Activated gamma-delta T cell treated with Interleukin-2 at 50 U/mL for 16 hours (primary cell): ENCODE results near the gene CHCHD3.
"Not testable (repeated sequence)": the region's sequence is repeated elsewhere in the genome, so short reads cannot be mapped to it uniquely, and the experiment has no call there.

Experiments used
- DNase-seq: peaks from one replicate; pipeline ENCODE4 v3.0.0-alpha.2; 2020

The CHCHD3 gene

DNA sequence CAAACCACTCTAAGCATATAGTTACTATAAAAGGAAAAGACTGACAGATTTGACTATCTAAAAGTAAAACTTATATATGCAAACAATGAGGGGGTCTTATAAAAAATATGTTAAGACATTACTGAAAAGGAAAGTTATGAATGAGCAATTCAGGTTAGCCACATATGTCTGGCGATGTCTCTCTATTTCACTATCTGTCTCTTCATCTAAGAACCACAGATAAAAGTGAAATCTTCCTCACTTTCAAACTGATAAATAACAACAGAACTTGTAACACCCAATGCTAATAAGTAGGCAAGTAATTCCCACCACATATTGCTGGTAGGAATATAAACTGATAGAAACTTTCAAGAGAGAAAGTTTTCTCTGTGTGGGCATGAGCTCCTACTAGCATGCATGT, 138.2 kb downstream of the CHCHD3 start:
- DNase-seq, result no peak

DNA sequence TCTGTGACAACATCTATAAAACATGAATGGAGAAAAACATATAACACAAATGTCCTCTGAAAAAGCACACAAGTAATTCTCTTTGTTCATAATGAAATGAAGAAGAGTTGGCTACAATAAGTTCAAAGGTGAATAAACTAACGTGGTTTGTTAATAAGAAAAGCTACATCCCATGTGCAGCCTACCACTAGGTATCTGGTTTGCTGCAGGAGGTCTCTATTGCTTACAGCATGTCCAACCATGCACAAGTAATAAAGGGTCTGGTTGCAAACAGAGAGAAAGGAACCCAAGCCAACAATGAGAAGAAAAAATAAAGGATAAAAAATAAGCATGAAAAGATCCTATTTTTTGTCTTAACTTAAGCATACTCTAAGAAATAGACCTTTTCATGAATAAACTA, 139.2 kb downstream of the CHCHD3 start:
- DNase-seq, result no peak

DNA sequence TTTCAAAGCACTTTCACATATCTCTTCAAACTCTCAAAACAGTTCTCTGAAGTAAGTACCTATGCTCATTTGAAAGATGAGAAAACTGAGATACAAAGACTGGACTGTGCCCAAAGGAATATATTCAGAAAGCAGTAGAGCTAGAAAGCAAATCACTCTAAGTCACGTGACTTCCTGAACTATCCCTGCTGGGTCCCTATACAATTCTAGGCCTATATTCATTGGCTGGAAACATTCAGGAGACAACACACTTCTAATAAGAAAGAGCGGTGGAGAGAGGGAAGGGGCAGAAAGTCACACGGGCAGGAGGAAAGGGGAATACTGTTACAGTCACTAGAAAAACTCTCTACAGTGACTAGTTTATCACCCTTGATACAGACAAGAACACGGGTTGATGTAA, 140.0 kb downstream of the CHCHD3 start:
- no peak for DNase-seq

DNA sequence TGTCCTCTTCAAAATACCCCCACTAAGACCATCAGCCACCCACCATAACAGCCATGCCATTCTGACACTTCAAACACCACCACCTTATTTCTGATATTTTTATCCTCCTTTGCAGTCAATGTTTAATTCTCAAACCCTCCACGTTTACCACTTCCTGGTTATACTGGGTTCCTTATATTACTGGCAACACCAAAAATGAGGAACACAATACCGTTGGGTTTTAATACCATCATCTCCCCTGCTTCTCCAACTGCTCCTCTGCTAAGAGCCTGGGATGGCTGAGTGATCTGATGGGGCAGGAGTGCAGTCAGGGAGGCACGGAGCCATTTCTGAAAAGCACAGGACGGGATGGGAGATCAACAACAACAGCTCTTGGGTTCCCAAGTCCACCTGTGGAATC, 140.5 kb downstream of the CHCHD3 start:
- no peak for DNase-seq

DNA sequence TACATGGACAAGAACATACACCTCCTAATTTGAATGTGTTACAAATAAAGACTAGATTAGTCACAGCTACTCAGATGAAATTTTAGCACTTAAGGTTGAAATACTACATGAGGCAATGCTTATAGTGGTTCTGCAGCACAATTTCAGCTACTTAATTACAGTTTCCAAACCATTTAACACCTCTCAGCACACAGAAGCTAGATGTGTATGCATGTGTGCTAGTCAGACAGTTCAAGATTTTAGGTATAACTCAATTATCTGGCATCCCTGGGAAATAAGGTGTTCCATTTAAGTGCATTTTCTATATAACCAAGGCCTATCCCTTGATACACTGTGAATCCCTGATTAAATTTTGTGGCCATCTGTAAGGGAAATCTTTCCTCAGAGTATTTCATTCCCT, 141.8 kb downstream of the CHCHD3 start:
- DNase-seq, result no peak

DNA sequence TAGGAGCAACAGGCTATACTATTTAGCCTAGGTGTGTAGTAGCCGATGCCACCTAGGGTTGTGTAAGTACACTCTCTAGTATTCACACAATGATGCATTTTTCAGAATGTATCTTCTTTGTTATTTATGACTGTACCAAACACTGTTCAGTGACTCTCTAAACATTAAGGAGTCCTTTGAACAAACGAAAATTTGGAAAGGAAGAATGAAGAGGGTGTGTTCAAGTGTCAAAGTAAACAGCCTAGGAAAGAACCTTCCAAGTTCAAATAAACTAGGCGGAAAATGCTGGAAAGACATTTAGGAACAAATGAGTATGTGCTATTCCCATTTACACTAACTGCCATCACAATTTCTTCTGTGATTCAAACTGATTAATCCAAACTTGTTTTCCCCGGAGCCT, 142.4 kb downstream of the CHCHD3 start:
- DNase-seq, result no peak

DNA sequence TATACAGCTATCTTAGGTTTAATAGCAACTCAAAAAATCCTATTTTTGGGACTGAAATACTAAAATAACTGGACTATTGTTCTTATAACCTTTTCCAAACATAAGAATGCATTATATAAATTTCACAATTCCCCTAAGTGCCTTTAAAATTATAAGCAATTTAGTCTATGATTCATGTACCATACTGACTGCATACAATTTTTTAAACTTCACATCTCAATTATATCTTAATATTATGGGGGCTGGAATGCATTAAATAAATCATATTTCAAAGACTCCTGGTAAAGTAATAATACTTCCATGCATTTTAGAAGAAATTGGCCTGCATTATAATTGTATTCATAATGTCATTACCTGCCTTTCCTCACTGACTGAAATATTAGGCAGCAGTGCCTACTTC, 144.6 kb downstream of the CHCHD3 start:
- DNase-seq, result no peak

DNA sequence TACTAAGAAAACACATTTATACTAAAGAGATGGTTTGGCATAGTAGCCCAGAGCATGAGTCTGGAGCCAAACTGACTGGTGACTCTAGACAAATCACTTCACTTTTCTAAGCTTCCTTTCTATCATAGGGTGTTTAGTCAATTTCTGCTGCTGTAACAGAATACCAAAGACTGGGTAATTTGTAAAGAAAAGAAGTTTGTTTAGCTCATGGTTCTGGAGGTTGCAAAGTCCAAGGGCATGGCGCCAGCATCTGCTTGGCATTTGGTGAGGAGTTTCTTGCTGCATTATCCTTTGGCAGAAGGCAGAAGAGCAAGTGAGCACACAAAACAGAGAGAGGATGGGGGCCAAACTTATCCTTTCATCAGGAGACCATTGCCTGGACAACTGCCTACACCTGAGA, 146.3 kb downstream of the CHCHD3 start:
- no peak for DNase-seq

DNA sequence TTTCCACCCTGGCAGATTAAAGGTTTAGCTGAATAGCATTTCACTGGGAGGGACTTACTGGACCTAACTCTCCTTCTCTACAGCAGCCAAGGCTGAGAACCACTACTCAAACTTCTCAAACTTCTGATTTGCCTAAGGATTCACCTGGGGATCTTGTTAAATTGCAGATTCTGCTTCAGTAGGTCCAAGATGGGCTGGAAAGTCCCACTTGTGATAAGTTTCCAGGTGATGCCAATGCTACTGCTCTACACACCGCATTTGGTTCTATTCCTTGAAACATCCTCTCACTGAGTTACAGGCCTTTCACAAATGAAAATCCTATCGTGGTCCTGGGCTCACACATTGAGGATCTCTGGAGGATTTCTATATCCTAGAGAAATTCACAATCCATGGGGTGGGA, 147.9 kb downstream of the CHCHD3 start:
- no peak for DNase-seq

DNA sequence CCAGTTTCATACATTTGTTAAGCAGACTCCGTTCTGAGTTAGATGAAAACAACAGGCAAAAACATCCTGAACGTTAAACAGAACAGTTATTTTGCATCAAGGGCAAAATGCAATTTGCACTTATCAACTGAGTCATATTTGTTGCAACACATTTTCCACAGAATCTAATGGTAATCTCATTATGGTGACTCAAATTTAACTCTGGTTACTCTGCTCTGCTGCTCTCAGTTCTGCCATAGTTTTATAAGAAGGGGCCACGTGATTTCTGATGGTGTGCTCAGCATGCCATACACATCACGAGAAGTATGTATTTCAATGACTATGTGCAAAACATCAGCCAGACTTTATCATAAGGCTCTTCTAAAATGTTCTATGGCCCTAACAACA, 148.8 kb downstream of the CHCHD3 start:
- DNase-seq, result no peak

DNA sequence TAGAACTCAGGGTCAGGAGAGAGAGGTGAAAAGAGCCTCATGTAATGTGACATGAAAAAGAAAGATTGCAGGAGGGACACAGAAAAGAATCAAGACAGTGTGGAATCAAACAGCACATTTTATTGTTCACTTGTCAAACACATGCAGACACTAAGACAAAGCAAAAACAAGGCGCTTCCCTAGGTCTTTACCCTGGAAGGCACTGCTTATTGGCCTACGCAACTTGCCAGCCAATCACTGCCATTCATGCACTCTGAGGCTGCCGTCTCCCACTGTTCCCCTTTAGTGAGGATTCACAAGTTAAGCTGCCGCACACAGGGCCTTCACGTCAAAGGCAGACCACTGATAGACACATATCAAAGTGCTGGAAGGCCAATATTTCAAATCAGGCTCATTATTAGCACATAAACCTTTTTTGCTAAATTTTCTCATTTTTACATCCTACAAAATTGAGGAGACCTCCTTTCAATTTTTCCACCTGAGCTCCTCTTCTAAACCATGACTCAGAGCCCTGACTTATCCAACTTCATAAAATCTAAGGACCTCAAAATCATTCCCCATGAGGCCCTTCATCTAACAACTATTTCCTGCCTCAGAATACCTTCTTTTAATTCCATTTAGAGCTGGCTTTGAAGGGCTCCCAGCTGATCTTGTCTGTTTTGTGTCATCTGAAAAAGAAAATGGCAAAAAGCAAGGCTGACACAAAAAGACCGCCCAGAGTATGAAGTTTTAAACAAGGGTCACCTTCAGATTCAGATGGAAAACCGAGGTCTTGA, 149.4 kb downstream of the CHCHD3 start:
- DNase-seq, result no peak

DNA sequence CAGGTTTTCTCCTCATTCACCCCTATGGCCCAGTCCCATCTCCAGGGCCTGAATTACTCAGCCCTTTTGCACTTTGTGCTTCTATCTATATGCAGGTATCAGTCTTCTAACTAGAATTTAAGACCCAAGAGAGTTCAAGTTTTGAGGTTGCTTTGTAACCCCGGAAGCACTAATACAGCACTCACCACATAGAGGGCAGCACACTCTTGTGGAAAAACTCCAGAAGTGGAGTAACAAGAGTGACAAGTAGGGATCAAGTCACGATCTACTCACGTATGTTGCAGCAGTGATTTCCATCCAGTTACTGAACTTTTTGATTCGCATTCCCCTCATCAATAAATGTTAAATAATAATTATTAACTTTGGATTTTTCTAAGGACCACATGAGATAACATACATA, 151.0 kb downstream of the CHCHD3 start:
- no peak for DNase-seq

DNA sequence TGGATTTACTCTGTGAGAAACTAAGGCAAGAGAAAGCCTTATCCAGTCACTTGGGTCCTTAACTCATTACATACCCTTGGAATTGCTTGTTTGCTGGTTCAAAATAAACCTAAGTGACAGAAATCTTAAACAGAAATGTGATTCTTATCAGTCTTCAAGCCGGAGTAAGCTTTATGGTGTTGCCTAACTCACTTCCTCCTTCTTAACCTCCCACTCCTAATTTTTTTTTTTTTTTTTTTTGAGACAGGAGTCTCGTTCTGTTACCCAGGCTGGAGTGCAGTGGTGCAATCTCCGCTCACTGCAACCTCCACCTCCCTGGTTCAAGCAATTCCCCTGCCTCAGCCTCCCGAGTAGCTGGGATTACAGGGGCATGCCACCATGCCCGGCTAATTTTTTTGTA, 151.9 kb downstream of the CHCHD3 start:
- DNase-seq, result not testable (repeated sequence)

DNA sequence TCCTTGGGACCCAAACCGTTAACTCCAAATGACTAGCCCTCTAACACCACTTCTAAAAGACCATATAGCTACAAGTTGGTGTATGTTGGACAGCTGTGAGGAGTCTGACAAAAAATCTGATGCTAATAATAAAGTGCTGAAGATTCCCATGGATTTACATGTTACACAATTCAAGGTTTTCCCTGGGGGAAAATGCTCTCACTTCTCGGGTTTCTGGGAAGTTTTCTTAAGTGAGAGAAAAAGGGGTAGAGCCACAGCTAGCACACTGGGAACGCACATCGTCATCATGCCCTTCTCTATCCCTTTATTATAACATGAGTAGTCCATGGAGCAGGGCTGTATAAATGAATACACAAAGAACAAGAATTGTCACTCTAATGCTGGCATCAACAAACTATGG, 162.1 kb downstream of the CHCHD3 start:
- no peak for DNase-seq

DNA sequence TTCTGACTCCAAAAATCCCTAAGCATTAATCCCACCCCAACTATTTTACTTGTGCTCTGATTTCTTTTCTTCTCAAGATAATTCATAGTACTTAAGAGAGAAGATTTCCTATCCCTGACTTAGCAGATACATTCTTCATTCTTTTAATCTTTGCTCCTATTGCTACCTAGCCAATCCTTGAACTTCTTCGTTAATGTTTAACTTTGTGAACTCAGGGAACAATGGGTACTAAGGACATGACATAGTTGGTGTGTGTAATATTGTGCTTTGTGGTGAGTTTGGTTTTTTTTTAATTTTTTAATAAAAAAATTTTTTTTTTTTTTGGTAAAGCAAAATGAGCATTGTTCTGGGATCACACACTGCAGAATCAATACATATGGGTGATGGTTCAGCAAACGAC, 166.2 kb downstream of the CHCHD3 start:
- no peak for DNase-seq

DNA sequence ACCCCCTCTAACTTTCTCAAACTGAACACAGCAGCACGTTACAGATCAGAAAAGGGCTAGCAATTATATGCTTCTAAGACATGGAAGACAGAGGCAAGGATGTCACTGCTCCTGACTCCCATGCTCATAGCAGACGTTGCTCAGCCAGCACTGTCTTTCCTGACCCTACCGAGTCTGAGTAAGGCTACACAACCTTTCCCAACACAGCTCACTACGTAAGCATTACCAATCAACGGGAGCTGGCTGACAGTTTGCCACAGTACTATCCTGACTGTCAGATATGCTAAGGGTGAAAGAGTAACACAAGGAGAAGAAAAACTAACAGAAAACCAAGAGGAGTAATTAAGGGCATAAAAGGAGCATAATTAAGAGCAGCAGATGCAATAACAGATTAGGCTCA, 171.2 kb downstream of the CHCHD3 start:
- DNase-seq, result no peak

DNA sequence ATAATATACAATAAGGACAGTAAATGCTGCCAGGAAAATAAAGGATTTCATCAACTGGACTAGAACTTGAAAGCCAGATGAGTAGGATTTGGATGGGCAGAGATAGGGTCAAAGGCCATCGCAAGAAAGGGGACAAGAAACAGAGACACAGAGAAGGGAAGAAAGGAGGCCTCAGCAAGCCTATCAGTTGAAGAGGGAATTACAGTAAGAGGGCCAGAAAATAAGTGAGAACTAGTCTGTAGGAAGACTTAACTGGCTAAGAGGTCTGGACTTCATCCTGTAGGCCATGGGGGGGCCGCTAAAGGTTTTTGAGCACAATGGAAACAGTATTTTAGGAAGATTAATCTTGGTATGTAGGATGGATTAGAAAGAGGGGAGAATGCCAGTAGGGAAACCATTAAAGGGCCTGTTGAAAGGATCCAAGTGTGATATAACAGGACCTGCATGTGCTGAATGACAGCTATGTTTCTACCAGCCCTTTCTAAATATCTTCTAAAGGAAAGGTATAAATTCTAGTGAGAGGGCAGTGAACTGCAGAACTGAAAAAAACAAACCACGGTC, 174.4 kb downstream of the CHCHD3 start:
- no peak for DNase-seq

DNA sequence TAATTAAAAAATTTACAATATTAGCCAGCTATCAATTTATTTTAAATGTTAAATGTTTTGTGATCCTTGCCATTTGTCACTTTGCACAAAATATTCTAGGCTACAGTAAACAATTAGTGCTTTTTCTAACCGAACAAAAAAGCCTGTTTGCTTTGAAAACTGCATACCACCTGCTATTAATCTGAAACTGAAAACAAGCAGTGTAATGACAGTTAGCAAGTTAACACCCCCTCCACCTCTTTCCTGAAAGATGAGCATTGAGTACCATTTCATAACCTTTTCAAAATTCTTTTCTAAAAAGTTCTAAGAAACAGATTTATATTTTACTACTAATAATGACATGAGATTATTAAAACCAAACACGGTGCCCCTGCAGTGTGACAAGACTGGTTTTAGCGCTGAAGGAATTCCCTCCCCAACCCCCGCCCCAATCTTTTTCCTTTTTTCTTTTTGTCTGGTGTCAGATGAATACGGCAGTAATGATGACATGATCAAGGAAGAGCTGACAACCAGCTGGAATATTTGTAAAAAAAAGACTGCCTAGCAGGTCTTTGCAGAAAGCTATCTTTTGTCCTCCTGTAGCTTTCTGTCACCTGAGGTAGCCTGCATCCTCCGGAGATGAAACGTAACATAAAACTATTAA, 175.6 kb downstream of the CHCHD3 start:
- no peak for DNase-seq

DNA sequence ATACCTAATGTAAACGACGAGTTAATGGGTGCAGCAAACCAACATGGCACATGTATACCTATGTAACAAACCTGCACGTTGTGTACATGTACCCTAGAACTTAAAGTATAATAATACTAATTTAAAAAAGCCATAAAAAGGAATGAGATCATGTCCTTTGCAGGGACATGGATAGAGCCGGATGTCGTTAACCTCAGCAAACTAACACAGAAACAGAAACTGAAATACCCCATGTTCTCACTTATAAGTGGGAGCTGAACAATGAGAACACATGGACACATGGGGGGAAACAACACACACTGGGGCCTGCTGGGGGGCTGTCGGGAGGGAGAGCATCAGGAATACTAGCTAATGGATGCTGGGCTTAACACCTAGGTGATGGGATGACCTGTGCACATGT, 176.8 kb downstream of the CHCHD3 start:
- not testable (repeated sequence) for DNase-seq

DNA sequence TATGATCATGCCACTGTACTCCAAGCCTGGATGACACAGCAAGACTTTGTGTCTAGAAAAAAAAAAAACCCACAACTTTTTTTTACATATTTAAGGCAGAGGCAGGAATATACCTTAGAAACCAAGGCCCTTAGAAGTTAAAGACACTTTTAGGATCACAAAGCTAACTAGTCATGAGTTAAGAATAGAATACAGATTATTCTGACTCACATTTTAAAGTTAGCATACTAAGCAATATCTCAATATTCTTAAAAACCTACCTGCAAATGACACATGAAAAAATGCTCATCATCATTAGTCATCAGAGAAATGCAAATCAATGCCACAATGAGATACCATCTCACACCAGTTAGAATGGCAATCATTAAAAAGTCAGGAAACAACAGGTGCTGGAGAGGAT, 177.7 kb downstream of the CHCHD3 start:
- no peak for DNase-seq

DNA sequence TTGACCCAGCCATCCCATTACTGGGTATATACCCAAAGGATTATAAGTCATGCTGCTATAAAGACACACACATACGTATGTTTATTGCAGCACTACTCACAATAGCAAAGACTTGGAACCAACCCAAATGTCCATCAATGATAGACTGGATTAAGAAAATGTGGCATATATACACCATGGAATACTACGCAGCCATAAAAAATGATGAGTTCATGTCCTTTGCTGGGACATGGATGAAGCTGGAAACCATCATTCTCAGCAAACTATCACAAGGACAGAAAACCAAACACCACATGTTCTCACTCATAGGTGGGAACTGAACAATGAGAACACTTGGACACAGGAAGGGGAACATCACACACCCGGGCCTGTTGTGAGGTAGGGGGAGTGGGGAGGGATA, 179.6 kb downstream of the CHCHD3 start:
- not testable (repeated sequence) for DNase-seq

DNA sequence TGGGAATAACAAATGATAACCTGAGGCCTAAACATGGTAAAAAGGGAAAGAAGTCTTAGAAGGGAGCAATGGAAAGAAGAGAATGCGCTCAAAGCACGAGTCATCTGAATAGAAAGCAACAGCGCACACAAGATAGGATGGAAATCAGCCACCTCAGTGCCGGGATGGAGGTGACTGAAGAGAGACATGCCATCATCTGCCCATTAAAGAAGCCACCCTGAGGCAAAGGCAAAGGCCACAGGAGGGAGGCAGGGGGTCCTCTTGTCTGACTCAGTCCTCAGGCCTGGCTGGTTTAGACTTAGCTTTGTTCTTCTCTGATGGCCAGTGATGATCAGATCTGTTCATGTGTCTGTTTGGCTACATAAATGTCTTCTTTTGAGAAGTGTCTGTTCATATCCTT, 180.6 kb downstream of the CHCHD3 start:
- no peak for DNase-seq

DNA sequence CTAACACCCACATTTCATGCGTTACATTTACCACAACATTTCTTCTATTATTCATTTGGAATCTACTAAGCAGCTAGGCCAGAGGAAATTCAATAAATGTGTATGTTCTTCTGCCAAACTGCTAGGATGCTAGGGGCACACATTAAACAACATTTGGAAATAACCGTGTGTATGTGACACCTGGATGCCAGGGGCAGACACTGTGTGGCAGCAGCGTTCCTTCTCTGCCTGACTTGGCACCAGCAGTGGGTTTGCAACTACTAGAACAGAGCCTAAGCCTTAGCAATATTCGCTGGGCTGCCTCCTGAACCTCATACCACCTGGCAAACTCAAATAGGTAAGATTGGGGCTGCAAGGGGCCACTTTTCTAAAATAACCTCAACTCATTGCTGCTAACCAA, 182.1 kb downstream of the CHCHD3 start:
- no peak for DNase-seq

DNA sequence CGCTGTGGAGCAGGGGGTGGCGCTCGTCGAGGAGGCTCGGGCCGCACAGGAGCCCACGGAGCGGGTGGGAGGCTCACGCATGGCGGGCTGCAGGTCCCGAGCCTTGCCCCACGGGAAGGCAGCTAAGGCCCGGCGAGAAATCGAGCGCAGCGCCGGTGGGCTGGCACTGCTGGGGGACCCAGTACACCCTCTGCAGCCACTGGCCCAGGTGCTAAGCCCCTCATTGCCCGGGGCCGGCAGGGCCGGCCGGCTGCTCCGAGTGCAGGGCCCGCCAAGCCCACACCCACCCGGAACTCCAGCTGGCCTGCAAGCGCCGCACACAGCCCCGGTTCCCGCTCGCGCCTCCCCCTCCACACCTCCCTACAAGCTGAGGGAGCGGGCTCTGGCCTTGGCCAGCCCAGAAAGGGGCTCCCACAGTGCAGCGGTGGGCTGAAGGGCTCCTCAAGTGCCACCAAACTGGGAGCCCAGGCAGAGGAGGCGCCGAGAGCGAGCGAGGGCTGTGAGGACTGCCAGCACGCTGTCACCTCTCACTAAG, 183.2 kb downstream of the CHCHD3 start:
- not testable (repeated sequence) for DNase-seq
